SJSA1 (cell line): ENCODE measurements around the gene HTR3B. TPM values are rescaled to one million over a fixed set of nuclear protein-coding genes. Genes with fewer than 3 reads are reported as not detected.
"Not testable (repeated sequence)": the region's sequence is repeated elsewhere in the genome, so short reads cannot be mapped to it uniquely, and the experiment has no call there.

ENCODE experiments used
- DNase-seq, 2 experiments: peaks; one replicate each; pipeline ENCODE4 v3.0.0-alpha.2; 2015 to 2020; ENCODE audit warnings: low spot score in 2 of 2, low read depth in 1 of 2
- H3K27ac ChIP-seq: fragments of 250-450 bp; sonication (Bioruptor Pico); 2 replicates; pipeline ENCODE4 v1.5.1; 2020; ENCODE audit warnings: mild to moderate bottlenecking, moderate library complexity
- H3K27me3 ChIP-seq: fragments of 250-450 bp; sonication (Bioruptor Pico); replicated peaks from 2 replicates; pipeline ENCODE4 v1.5.1; 2020; ENCODE audit warnings: mild to moderate bottlenecking, moderate library complexity
- H3K36me3 ChIP-seq: fragments of 250-450 bp; sonication (Bioruptor Pico); 2 replicates; pipeline ENCODE4 v1.5.1; 2020; ENCODE audit warnings: mild to moderate bottlenecking
- H3K4me1 ChIP-seq: fragments of 250-450 bp; sonication (Bioruptor Pico); replicated peaks from 2 replicates; pipeline ENCODE4 v1.6.1; 2021; ENCODE audit warnings: mild to moderate bottlenecking
- H3K4me3 ChIP-seq: fragments of 250-450 bp; sonication (Bioruptor Pico); 2 replicates; pipeline ENCODE4 v1.5.1; 2020; ENCODE audit warnings: mild to moderate bottlenecking
- H3K9me3 ChIP-seq: fragments of 250-450 bp; sonication (Bioruptor Pico); replicated peaks from 2 replicates; pipeline ENCODE4 v1.5.1; 2020; ENCODE audit warnings: mild to moderate bottlenecking
- total RNA-seq: library from RNA; depleted of rRNA; stranded (reverse); fragments of >200 nt; shearing (Covaris generic); gene quantifications from 2 replicates; pipeline ENCODE4 v1.2.3, GENCODE V29; 2014

Gene HTR3B
- total RNA-seq, 1 experiment from 2014 or later: not detected

DNA sequence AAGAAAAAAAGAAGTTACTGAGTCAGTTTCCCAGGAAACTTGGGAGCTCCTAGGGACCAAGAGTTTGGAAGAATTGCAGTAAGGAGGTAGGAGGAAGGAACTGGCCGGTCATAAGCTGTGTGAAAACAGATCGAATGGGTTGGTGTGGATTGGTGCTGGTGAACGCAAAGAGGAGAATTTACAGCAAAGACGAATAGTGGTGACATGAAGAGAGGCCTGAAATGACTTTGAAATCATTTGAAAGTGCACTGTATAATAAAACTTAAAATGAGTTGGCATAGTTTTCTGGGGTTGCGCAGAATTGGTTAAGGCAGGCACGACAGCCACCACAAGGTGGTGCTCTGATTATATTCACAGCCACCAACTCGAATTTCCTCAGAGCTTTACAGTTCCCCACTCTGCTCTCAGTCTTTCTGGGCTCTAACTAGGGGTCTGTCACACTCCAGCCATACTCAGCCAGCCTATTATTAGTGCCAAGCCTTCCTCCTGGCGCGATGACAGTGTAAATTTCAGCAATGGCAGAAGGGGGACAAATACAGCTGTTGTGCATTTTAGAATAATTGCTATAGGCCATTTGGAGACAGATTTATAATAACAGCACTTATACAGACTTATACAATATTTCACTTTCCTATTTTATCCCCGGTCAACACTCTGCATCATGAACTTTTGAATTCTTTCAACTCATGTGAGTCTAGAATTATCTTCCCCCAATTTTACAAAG, 8.3 kb upstream of the HTR3B start:
- H3K27ac ChIP-seq: no peak overlapping the region
- H3K4me3 ChIP-seq: no peak overlapping the region
- H3K9me3 ChIP-seq: no peaks in the 10 kb centered on the region
- H3K4me1 ChIP-seq: no peaks in the 10 kb centered on the region
- H3K27me3 ChIP-seq: no peaks in the 10 kb centered on the region
- no peaks in the 10 kb centered on the region for H3K36me3 ChIP-seq
- DNase-seq: no peak

DNA sequence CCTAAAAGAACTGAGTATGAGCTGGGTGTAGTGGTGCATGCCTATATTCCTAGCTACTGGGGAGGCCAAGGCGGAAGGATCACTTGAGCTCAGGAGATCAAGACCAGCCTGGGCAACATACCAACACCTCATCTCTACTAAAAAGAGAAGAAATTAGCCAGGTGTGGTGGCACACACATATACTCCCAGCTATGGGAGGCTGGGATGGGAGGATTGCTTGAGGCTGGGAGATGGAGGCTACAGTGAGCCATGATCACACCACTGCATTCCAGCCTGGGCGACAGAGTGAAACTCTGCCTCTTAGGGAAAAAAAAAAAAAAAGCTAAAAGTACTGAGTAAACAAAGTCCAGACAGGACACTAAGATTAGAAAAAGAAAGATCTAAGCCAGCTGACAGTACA, 3.5 kb upstream of the HTR3B start:
- Histone ChIP-seq H3K27ac (no peak overlapping the region), H3K9me3 (no peaks in the 10 kb centered on the region), H3K36me3 (no peaks in the 10 kb centered on the region), H3K27me3 (0 out of 2 replicates have a peak, but pooled peaks cover 3% of the 10 kb centered on the region), H3K4me1 (no peaks in the 10 kb centered on the region), H3K4me3 (no peak overlapping the region)
- DNase-seq: no peak

- Histone ChIP-seq H3K27ac (no peak overlapping the region), H3K27me3 (peaks cover 8% of the 10 kb centered on the region; the same call in 1 of the 2 replicates), H3K4me1 (no peaks in the 10 kb centered on the region), H3K4me3 (no peak overlapping the region), H3K36me3 (no peaks in the 10 kb centered on the region), H3K9me3 (no peaks in the 10 kb centered on the region)
- DNase-seq: no peak
Measured at GRCh38 chr11:113906038-113906437, 1.4 kb downstream of the HTR3B start.

DNA sequence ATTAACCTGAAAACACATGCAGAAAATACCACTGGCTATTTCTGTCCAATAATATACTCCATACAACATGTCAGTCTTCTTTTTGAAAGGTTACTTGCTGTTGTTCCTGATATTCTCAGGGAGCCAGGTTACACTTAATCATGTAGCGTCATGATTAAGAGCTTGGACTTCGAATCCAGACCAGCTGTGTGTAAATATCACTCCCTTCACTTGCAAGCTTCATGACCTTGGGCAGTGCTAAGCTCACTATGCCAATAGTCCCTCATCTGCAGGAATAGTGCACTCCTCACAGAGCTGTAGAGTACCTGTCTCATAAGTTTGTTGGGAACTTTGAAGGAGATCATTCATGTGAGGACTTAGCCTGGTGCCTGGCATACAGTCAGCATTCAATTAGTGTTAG, 1.9 kb downstream of the HTR3B start:
- Histone ChIP-seq H3K27me3 (peaks cover 8% of the 10 kb centered on the region; the same call in 1 of the 2 replicates), H3K9me3 (no peaks in the 10 kb centered on the region), H3K27ac (no peak overlapping the region), H3K4me3 (no peak overlapping the region), H3K36me3 (no peaks in the 10 kb centered on the region), H3K4me1 (no peaks in the 10 kb centered on the region)
- DNase-seq: no peak

- no peak overlapping the region for H3K4me3 ChIP-seq
- no peaks in the 10 kb centered on the region for H3K9me3 ChIP-seq
- no peak for DNase-seq
- no peak overlapping the region for H3K27ac ChIP-seq
- H3K27me3 ChIP-seq: peaks cover 8% of the 10 kb centered on the region; the same call in 1 of the 2 replicates
- H3K4me1 ChIP-seq: no peaks in the 10 kb centered on the region
- H3K36me3 ChIP-seq: no peaks in the 10 kb centered on the region
Measured at GRCh38 chr11:113907152-113907551, 2.6 kb downstream of the HTR3B start.

DNA sequence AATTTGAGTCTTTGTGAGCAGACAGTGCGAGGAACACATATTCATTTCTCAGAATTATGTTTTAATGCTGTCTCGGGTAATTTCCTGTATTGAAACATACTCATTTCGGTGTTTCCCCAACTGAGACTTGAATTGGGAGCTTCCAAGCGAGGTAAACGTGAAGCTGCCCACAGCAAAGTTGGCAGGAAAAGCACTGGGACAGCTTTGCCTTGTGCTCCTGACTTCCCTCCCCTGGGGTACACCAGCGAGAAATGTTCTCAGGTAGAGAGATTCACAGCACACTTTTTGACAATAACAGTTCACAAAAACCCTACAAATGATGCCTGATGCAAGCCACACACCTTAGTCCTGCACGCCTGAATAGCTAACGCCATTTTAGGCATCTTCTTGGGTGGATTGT, 3.1 kb downstream of the HTR3B start:
- H3K27me3 ChIP-seq: peaks cover 8% of the 10 kb centered on the region; the same call in 1 of the 2 replicates
- DNase-seq: no peak

GRCh38 chr11:113908098-113908497, 3.5 kb downstream of the HTR3B start:
- Histone ChIP-seq H3K4me1 (no peaks in the 10 kb centered on the region), H3K9me3 (no peaks in the 10 kb centered on the region), H3K4me3 (no peak overlapping the region), H3K36me3 (no peaks in the 10 kb centered on the region), H3K27me3 (peaks cover 8% of the 10 kb centered on the region; the same call in 1 of the 2 replicates), H3K27ac (no peak overlapping the region)
- DNase-seq: no peak

More for the DNA sequence above, 3.1 kb downstream of the HTR3B start:
- H3K4me3 ChIP-seq: no peak overlapping the region
- no peak overlapping the region for H3K27ac ChIP-seq
- no peaks in the 10 kb centered on the region for H3K4me1 ChIP-seq
- no peaks in the 10 kb centered on the region for H3K36me3 ChIP-seq
- no peaks in the 10 kb centered on the region for H3K9me3 ChIP-seq

DNA sequence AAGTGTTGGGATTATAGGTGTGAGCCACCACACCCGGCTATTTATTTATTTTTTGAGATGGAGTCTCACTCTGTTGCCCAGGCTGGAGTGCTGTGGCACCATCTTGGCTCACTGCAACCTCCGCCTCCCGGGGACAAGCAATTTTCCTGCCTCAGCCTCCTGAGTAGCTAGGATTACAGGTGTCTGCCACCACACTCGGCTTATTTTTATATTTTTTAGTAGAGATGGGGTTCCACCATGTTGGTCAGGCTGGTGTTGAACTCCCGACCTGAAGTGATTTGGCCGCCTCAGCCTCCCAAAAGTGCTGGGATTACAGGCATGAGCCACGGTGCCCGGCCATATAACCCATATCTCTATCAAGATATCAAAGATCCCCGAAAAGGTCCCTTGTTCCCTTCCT, 6.9 kb downstream of the HTR3B start:
- not testable (repeated sequence) for DNase-seq, H3K4me3 ChIP-seq, H3K27ac ChIP-seq, H3K4me1 ChIP-seq, H3K9me3 ChIP-seq, H3K36me3 ChIP-seq, H3K27me3 ChIP-seq

GRCh38 chr11:113923572-113923971, 19.0 kb downstream of the HTR3B start:
- Histone ChIP-seq H3K27ac (no peak overlapping the region), H3K4me1 (no peaks in the 10 kb centered on the region), H3K9me3 (no peaks in the 10 kb centered on the region), H3K4me3 (no peak overlapping the region), H3K27me3 (no peaks in the 10 kb centered on the region), H3K36me3 (no peaks in the 10 kb centered on the region)
- DNase-seq: no peak

DNA sequence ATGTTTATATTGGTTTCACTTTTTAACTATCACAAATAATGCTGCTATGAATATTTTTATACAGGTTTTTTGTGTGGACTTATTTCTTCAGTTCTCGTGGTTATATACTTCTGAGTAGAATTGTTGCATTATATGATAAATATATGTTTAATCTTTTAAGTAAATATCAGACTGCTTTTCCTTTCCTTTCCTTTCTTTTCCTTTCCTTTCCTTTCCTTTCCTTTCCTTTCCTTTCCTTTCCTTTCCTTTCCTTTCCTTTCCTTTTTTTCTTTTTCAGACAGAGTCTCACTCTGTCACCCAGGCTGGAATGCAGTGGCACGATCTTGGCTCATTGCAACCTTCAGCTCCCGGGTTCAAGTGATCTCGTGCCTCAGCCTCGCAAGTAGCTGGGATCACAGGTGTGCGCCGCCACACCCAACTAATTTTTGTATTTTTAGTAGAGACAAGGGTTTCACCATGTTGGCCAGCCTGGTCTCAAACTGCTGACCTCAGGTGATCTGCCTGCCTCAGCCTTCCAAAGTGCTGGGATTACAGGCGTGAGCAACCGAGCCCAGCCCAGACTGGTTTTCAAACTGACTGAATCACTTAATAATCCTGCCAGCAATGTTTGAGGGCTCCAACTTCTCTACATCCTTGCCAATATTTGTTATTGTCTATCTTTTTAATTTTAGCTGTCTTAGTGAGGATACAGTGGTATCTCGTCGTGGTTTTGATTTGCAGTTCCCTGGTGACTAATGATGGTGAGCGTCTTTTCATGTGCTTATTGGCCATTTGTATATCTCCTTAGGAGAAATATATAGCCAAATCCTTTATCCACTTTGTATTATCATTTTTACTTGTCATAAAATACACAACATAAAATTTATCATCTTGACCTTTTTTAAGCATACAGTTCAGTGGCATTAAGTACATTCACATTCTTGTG, 21.9 kb downstream of the HTR3B start:
- Histone ChIP-seq H3K36me3 (no peaks in the 10 kb centered on the region), H3K4me1 (no peaks in the 10 kb centered on the region)
- DNase-seq: no peak

GRCh38 chr11:113928311-113928710, 23.7 kb downstream of the HTR3B start:
- Histone ChIP-seq H3K27me3 (no peaks in the 10 kb centered on the region), H3K36me3 (no peaks in the 10 kb centered on the region), H3K4me3 (no peak overlapping the region), H3K4me1 (no peaks in the 10 kb centered on the region), H3K9me3 (no peaks in the 10 kb centered on the region), H3K27ac (no peak overlapping the region)
- DNase-seq: no peak

More for the DNA sequence above, 21.9 kb downstream of the HTR3B start:
- Histone ChIP-seq H3K9me3 (no peaks in the 10 kb centered on the region), H3K4me3 (no peak overlapping the region), H3K27me3 (no peaks in the 10 kb centered on the region), H3K27ac (no peak overlapping the region)

GRCh38 chr11:113932788-113933187, 28.2 kb downstream of the HTR3B start:
- H3K4me3 ChIP-seq: no peak overlapping the region
- H3K4me1 ChIP-seq: no peaks in the 10 kb centered on the region

GRCh38 chr11:113934193-113934592, 29.6 kb downstream of the HTR3B start:
- H3K27me3 ChIP-seq, H3K4me1 ChIP-seq, H3K4me3 ChIP-seq, H3K27ac ChIP-seq, H3K36me3 ChIP-seq, H3K9me3 ChIP-seq, DNase-seq: not testable (repeated sequence)

More at GRCh38 chr11:113932788-113933187, 28.2 kb downstream of the HTR3B start:
- H3K27ac ChIP-seq: no peak overlapping the region
- no peak for DNase-seq
- H3K27me3 ChIP-seq: no peaks in the 10 kb centered on the region
- H3K9me3 ChIP-seq: no peaks in the 10 kb centered on the region
- H3K36me3 ChIP-seq: no peaks in the 10 kb centered on the region

GRCh38 chr11:113934761-113935160, 30.2 kb downstream of the HTR3B start:
- DNase-seq: no peak
- H3K27me3 ChIP-seq: no peaks in the 10 kb centered on the region
- H3K4me3 ChIP-seq: no peak overlapping the region
- no peaks in the 10 kb centered on the region for H3K9me3 ChIP-seq
- no peaks in the 10 kb centered on the region for H3K36me3 ChIP-seq
- H3K27ac ChIP-seq: no peak overlapping the region
- no peaks in the 10 kb centered on the region for H3K4me1 ChIP-seq
